IPS-15b (cell line): ENCODE measurements around the gene MC3R.
"Not testable (repeated sequence)": the region's sequence is repeated elsewhere in the genome, so short reads cannot be mapped to it uniquely, and the experiment has no call there.

Source experiments
- H3K27me3 ChIP-seq: one replicate; pipeline ENCODE4 v1.6.1; 2013; ENCODE audit warnings: low read length; ENCODE audit not compliant: control insufficient read depth, insufficient read depth
- H3K36me3 ChIP-seq: one replicate; pipeline ENCODE4 v1.6.1; 2013; ENCODE audit warnings: low read length; ENCODE audit not compliant: control insufficient read depth, insufficient read depth
- H3K4me1 ChIP-seq: one replicate; pipeline ENCODE4 v1.6.1; 2013; ENCODE audit warnings: mild to moderate bottlenecking, low read length; ENCODE audit not compliant: control insufficient read depth, insufficient read depth
- H3K4me3 ChIP-seq: one replicate; pipeline ENCODE4 v1.5.1; 2013; ENCODE audit warnings: low read depth, low read length
- H3K9ac ChIP-seq: one replicate; pipeline ENCODE4 v1.6.1; 2013; ENCODE audit warnings: low read depth, mild to moderate bottlenecking, low read length
- H3K9me3 ChIP-seq: one replicate; pipeline ENCODE4 v1.6.1; 2013; ENCODE audit warnings: mild to moderate bottlenecking, low read length; ENCODE audit not compliant: control insufficient read depth, insufficient read depth

MC3R gene

GRCh38 chr20:56221186-56221585 lies 27.3 kb upstream of the MC3R start:
- peaks cover 12% of the 10 kb centered on the region for H3K9me3 ChIP-seq
- H3K36me3 ChIP-seq, H3K9ac ChIP-seq, H3K4me3 ChIP-seq, H3K27me3 ChIP-seq, H3K4me1 ChIP-seq: not testable (repeated sequence)

- Histone ChIP-seq H3K4me1 (no peaks in the 10 kb centered on the region), H3K9me3 (peaks cover 12% of the 10 kb centered on the region)
These were observed 26.3 kb upstream of the MC3R start for GRCh38 chr20:56222201-56222600.

DNA sequence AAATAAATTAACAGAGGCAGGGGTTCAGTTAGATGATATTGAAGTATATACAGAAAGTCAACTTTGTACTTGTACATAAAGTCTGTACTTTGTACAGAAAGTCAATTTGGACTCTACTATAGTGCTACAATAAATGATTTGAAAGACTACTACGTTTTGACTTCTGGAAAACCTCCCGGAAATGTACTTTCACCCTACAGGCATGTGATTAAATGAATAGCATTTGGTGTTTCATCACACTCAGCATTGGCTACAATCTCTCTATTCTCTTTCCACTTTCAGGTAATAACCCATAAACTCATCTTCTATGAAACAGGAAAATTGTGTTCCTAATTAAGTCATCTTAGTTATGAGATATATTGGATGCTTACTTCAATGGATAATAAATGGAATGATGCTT lies 25.6 kb upstream of the MC3R start:
- H3K9ac ChIP-seq: no peak overlapping the region

More at GRCh38 chr20:56222201-56222600, 26.3 kb upstream of the MC3R start:
- H3K36me3 ChIP-seq: no peaks in the 10 kb centered on the region
- no peak overlapping the region for H3K4me3 ChIP-seq
- no peak overlapping the region for H3K9ac ChIP-seq
- H3K27me3 ChIP-seq: no peaks in the 10 kb centered on the region

GRCh38 chr20:56223352-56223751 lies 25.2 kb upstream of the MC3R start:
- no peaks in the 10 kb centered on the region for H3K36me3 ChIP-seq
- H3K9ac ChIP-seq: no peak overlapping the region
- H3K27me3 ChIP-seq: no peaks in the 10 kb centered on the region
- H3K4me1 ChIP-seq: no peaks in the 10 kb centered on the region
- H3K9me3 ChIP-seq: peaks cover 12% of the 10 kb centered on the region
- H3K4me3 ChIP-seq: no peak overlapping the region

More for the DNA sequence above, 25.6 kb upstream of the MC3R start:
- Histone ChIP-seq H3K27me3 (no peaks in the 10 kb centered on the region), H3K4me3 (no peak overlapping the region), H3K9me3 (peaks cover 12% of the 10 kb centered on the region), H3K36me3 (no peaks in the 10 kb centered on the region), H3K4me1 (no peaks in the 10 kb centered on the region)

DNA sequence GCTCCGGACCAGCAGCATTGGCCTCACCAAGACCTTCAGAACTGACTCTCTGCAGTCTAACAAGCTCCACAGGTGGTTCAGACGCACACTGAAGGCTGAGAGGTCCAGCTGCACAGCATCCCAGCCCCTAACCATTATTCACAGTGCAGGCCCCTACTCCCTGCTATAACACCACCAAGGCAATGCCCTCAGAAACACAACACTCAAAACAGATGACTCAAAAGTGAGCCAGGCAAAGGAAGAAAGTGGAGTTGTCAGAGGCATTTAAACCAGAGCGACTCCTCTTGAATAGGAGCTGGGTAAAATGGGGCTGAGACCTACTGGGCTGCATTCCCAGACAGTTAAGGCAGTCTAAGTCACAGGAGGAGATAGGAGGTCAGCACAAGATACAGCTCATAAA lies 20.5 kb upstream of the MC3R start:
- Histone ChIP-seq H3K4me1 (no peaks in the 10 kb centered on the region), H3K9me3 (peaks cover 9% of the 10 kb centered on the region), H3K9ac (no peak overlapping the region), H3K27me3 (no peaks in the 10 kb centered on the region), H3K36me3 (no peaks in the 10 kb centered on the region), H3K4me3 (no peak overlapping the region)

- no peak overlapping the region for H3K9ac ChIP-seq
- H3K36me3 ChIP-seq: no peaks in the 10 kb centered on the region
- H3K9me3 ChIP-seq: peaks cover 6% of the 10 kb centered on the region
- no peaks in the 10 kb centered on the region for H3K27me3 ChIP-seq
- no peaks in the 10 kb centered on the region for H3K4me1 ChIP-seq
- no peak overlapping the region for H3K4me3 ChIP-seq
These were observed 18.7 kb upstream of the MC3R start for GRCh38 chr20:56229812-56230211.

DNA sequence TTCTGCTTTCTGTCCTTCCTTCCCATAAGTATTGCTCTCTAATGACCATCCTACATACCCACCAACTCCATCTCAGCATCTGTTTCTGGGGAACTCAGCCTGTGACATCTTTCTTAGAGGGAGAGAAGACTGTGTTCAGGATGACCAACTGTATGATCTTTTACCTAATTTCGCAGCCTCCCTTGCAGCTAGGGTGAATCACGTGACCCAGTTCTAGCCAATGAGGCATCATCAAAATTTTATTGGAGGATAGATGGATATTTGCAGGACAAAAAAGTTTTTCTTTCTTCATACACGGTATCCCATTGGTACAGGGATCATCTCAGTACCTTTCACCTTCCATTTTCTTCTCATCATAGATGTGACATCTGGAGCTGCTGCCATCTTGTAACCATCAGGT lies 14.4 kb upstream of the MC3R start:
- H3K4me1 ChIP-seq: no peaks in the 10 kb centered on the region
- no peak overlapping the region for H3K4me3 ChIP-seq
- H3K27me3 ChIP-seq: no peaks in the 10 kb centered on the region
- H3K9ac ChIP-seq: no peak overlapping the region
- no peaks in the 10 kb centered on the region for H3K36me3 ChIP-seq
- peaks cover 6% of the 10 kb centered on the region for H3K9me3 ChIP-seq

- no peaks in the 10 kb centered on the region for H3K4me1 ChIP-seq
- H3K4me3 ChIP-seq: no peak overlapping the region
- no peaks in the 10 kb centered on the region for H3K27me3 ChIP-seq
- no peak overlapping the region for H3K9ac ChIP-seq
- no peaks in the 10 kb centered on the region for H3K9me3 ChIP-seq
- no peaks in the 10 kb centered on the region for H3K36me3 ChIP-seq
These were observed 11.2 kb upstream of the MC3R start for GRCh38 chr20:56237335-56237734.

DNA sequence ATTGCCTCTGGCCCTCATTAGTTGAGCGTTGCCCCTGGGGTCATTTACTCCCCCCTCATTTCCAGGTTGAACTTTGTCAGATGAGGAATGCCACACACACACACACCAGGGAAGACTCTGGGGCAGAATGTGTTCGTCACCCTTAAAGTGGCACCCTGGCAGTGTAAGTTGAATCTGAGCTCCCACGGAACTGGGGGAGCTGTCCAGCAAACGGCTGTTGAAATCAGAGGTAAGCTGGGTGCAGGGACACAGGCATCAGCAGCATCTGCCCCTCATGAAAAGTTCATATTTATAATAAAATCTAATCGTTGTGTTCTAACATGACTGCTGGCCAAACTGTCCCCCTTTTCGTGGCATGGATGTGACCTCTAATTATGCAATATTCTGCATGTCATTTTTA lies 4.3 kb upstream of the MC3R start:
- H3K36me3 ChIP-seq: no peaks in the 10 kb centered on the region

DNA sequence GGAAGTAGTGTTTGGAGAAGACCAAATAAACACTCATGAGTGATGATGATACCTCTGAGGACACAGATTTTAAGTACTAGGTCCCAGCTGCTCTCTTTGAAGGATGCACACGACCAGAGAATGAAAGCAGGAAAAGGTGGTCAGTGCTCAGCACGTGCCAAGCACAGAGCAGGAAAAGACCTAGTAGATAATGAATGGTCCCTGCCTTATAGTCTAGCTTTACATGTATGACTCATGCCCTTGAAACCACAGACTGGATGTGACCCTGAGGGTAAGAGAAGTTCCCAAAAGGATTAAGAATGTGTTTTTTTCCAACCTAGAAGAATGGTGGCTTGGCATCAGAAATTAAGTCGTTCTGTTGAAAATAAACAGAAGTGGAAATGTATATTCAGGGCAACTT lies 2.8 kb upstream of the MC3R start:
- peaks cover 12% of the 10 kb centered on the region for H3K27me3 ChIP-seq
- no peak overlapping the region for H3K9ac ChIP-seq
- H3K36me3 ChIP-seq: no peaks in the 10 kb centered on the region
- no peaks in the 10 kb centered on the region for H3K9me3 ChIP-seq
- no peaks in the 10 kb centered on the region for H3K4me1 ChIP-seq
- H3K4me3 ChIP-seq: no peak overlapping the region

More for the DNA sequence above, 4.3 kb upstream of the MC3R start:
- Histone ChIP-seq H3K27me3 (peaks cover 12% of the 10 kb centered on the region), H3K4me3 (no peak overlapping the region), H3K9ac (no peak overlapping the region), H3K9me3 (no peaks in the 10 kb centered on the region), H3K4me1 (no peaks in the 10 kb centered on the region)

GRCh38 chr20:56249244-56249955 lies 868 bp downstream of the MC3R start:
- no peak overlapping the region for H3K9ac ChIP-seq
- peaks cover 12% of the 10 kb centered on the region for H3K27me3 ChIP-seq
- no peak overlapping the region for H3K4me3 ChIP-seq
- no peaks in the 10 kb centered on the region for H3K9me3 ChIP-seq
- H3K36me3 ChIP-seq: no peaks in the 10 kb centered on the region
- H3K4me1 ChIP-seq: no peaks in the 10 kb centered on the region

DNA sequence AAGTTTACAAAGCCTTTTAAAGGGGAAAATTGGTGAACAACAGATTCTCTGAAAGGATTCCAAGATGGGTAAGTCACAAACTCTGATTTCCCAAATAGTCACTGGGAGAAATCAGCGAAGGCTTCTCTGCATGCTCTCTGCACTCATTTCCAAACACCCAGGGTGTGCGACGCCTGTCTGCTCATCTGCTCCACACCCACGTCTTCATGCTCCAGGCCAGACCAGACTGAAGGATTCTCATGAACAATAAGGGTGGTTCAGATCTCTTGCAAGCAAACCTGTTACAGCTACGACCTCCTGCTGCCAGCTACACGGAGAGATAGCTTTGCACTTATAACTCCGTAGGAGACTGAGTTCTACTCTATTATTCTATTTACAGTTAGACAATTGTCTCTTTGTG lies 1.4 kb downstream of the MC3R start:
- Histone ChIP-seq H3K36me3 (no peaks in the 10 kb centered on the region), H3K9me3 (no peaks in the 10 kb centered on the region), H3K4me3 (no peak overlapping the region), H3K27me3 (peaks cover 12% of the 10 kb centered on the region), H3K9ac (no peak overlapping the region), H3K4me1 (no peaks in the 10 kb centered on the region)
